ENCODE data around the gene SLC45A2.

- TF ChIP-seq POLR2A (IDR thresholded peaks at IDR 0.05) = no peak
- TF ChIP-seq CTCF (IDR thresholded peaks at IDR 0.05) = no peak
Measured at GRCh38 chr5:34011536-34011935, 27.0 kb upstream of the SLC45A2 start.

Data from testis (tissue), 2 donors.